ENCODE data around the gene KAZN. TPM values are rescaled to one million over a fixed set of nuclear protein-coding genes. Genes with fewer than 3 reads are reported as not detected.

Gene KAZN
- polyA plus RNA-seq, 1 of the 3 experiments (the other 2 are of a cell fraction) = 6.8 TPM

- CTCF ChIA-PET = interaction anchor here (2.5 kb wide), 1 partner anchor 13 kb away, joined by 15 read pairs; no protein-coding TSS in a partner anchor
- Histone ChIP-seq H3K27me3 (ENCODE audit: insufficient read depth) (no peaks in the 10 kb centered on the region), H2AFZ (ENCODE audit: low read depth) (no peak overlapping the region), H3K9ac (no peak overlapping the region), H4K20me1 (ENCODE audit: insufficient read depth) (no peaks in the 10 kb centered on the region), H3K4me3 (ENCODE audit: low read depth in 2 of 2, low read length in 1 of 2) (no peak overlapping the region), H3K4me2 (no peak overlapping the region), H3K4me1 (ENCODE audit: control insufficient read depth in 1 of 2, insufficient read depth in 2 of 2, low read depth in 1 of 2, low read length in 1 of 2) (no peaks in the 10 kb centered on the region), H3K9me2 (no peaks in the 10 kb centered on the region), H3F3A (replicated peaks; ENCODE audit: insufficient read depth) (no peaks in the 10 kb centered on the region), H3K27ac (ENCODE audit: low read depth in 2 of 2, low read length in 1 of 2) (no peak overlapping the region), H3K36me3 (replicated peaks in 1 of 2; ENCODE audit: control insufficient read depth in 1 of 2, insufficient read depth in 2 of 2, low read length in 1 of 2) (no peaks in the 10 kb centered on the region), H3K79me2 (ENCODE audit: insufficient read depth) (no peaks in the 10 kb centered on the region), H3K9me3 (no peaks in the 10 kb centered on the region)
- TF ChIP-seq REST (IDR thresholded peaks at IDR 0.05; ENCODE audit: low read depth, low read length) (no peak), IRF3 (IDR thresholded peaks at IDR 0.05; ENCODE audit: low read depth, low read length) (no peak), ELF1 (IDR thresholded peaks at IDR 0.05) (no peak), YY1 (IDR thresholded peaks at IDR 0.05; ENCODE audit: low read depth) (no peak), JUND (IDR thresholded peaks at IDR 0.05) (no peak), USF1 (IDR thresholded peaks at IDR 0.05; ENCODE audit: borderline replicate concordance, low read depth) (no peak), ZBTB33 (IDR thresholded peaks at IDR 0.05; ENCODE audit: borderline replicate concordance, low read depth) (no peak), RCOR1 (IDR thresholded peaks at IDR 0.05; ENCODE audit: low read length) (no peak), RFX5 (IDR thresholded peaks at IDR 0.05; ENCODE audit: low read length) (no peak)
- 42% methylated on average over 9 of the region's 9 CpGs for WGBS (ENCODE audit: low lambda C conversion rate)
- POLR2A ChIA-PET = no interaction called here
- DNase-seq = no peak
Measured at GRCh38 chr1:14745001-14745720, 146.7 kb downstream of the KAZN start.
